Activated naive CD8-positive, alpha-beta T cell treated with anti-CD3 and anti-CD28 coated beads, Interleukin-2, amount 50 U/mL, for 16 hours (primary cell): Measurements from ENCODE around the gene TSPAN18.

ENCODE experiments used
- DNase-seq: peaks from one replicate; pipeline ENCODE4 v3.0.0-alpha.2; 2020; ENCODE audit warnings: low read depth, low spot score

TSPAN18 gene

GRCh38 chr11:44848203-44848962 is 121.6 kb downstream of the TSPAN18 start:
- DNase-seq = no peak

- no peak for DNase-seq
Observed at GRCh38 chr11:44848963-44849350, 122.2 kb downstream of the TSPAN18 start.

GRCh38 chr11:44849424-44849823 is 122.7 kb downstream of the TSPAN18 start:
- DNase-seq = no peak

DNA sequence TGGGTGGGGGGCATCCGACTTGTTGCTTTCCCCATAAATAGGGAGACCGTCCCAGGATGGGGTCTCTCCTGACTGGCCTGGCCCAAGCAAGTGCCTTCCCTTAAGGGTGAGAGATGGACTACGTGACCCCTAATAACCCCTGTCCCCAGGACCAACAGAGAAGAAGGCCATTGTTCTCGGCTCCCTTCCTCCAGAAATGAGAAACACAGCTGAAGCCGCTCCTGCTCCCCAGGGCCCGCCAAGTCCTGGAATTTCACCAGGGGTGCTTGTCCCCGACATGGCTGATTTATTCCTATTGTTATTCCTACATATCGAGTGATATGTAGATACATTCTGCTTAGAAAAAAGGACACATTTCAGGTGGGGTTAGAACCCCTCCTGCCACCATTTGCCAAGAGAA is 123.2 kb downstream of the TSPAN18 start:
- no peak for DNase-seq

- DNase-seq = no peak
Observed at GRCh38 chr11:44851496-44851895, 124.7 kb downstream of the TSPAN18 start.

GRCh38 chr11:44852159-44852747 is 125.5 kb downstream of the TSPAN18 start:
- DNase-seq = no peak

- no peak for DNase-seq
Observed at GRCh38 chr11:44852952-44853351, 126.2 kb downstream of the TSPAN18 start.

- no peak for DNase-seq
Observed at GRCh38 chr11:44853666-44854065, 126.9 kb downstream of the TSPAN18 start.

GRCh38 chr11:44854086-44854485 is 127.3 kb downstream of the TSPAN18 start:
- no peak for DNase-seq

GRCh38 chr11:44854741-44855492 is 128.2 kb downstream of the TSPAN18 start:
- no peak for DNase-seq

DNA sequence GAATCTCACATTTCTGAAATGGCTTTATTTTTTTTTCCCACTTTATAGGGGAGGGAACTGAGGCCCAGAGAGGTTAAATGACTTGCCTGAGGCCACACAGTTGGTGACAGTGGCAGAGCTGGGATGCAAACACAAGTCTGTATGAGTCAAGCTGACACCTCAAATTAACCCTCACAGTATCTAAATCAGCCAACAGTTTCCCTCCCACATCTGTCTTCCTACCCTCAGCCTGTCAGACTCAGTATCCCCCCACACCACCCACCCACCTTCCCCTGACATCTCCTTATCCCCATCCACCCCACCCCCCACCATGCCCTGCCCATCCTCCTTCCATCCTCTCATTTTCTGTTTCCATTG is 128.7 kb downstream of the TSPAN18 start:
- no peak for DNase-seq

- DNase-seq = no peak
Observed at GRCh38 chr11:44857490-44858090, 130.8 kb downstream of the TSPAN18 start.

DNA sequence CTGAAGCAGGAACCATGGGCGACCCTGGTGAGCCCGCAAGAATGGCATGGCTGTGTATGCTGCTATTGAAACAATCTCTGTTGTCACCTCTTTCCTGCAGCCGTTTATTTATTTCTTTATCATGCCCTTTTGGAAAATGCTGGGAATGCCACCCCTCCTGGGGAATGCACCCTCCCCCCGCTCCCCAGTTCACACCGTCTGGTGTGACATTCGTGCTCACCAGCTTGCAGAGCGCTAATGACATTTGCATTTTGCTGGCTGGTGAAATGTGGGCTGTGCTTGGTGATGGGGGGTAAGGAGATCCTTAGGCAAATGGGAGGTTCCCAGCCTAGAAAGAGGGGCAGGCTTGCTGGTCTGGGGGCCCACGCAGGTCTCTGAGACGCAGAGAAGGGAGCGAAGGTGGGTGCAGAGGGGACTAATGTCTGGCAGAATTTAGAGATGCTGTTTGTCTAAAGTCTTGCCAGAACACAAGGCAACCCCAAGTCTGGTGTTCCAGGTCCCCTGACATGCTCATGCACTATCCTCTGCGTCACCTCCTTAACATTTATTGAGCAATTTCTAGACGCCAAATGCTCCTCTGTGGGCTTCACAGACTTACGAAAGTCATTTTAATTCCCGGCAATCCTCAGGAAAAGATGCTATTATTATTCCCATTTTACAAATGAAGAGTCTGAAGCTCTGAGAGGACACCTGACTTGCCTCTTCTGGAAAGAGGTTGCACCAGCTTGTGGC is 132.2 kb downstream of the TSPAN18 start:
- no peak for DNase-seq

DNA sequence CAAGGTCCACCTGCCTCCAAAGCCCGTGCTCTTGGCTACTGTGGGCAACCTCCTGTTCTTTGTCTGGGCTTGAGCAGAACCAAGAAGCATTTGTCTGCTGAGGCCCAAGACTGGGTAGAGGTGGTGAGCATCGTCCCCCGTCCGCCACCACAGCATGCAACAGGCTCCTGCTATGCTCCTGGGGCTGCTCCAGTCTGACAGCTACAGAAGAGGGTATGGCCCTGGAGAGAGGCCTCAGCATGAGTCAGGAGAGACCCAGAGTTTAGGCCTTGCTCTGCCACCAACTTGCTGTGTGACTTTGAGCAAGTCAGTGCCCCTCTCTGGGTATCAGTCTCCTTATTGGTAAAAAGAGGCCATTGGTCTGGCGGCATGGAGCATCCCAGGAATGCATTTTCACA is 132.8 kb downstream of the TSPAN18 start:
- no peak for DNase-seq

GRCh38 chr11:44860346-44860745 is 133.6 kb downstream of the TSPAN18 start:
- DNase-seq = no peak

DNA sequence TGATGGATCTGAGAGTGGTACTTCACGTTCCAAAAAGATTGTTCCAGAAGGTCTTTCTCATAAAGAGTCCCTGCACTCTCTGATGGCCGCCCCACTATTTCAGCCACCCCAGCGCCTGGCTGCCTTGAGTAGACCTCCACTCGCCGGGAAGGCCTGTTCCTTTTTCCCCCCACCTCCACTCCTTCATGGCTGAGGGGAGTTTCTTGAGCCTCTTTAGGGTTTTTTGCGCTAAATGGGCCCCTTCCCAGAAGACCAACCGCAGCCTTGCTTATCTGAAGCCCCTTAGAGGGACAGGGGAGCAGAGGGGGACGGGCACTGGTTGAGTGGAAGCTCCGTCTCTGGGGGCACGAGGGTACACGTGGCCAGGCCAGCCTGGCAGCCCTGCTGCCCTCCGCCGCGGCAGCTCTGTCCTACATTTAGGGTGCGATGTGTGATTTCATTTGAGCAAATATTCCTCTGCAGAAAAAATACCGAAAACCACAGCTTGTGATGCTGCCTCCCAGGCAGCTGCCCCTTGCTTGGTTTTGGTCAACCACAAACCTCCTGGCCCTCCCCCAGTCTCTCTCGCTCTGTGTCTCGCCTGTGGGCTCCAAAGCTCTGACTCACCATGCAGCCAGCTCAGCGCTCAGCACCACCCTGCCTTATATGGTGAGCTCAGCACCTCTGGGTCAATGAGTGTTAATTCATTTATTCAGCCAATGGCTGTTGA is 135.2 kb downstream of the TSPAN18 start:
- DNase-seq = peak; percentile 32

GRCh38 chr11:44862558-44863101 is 135.9 kb downstream of the TSPAN18 start:
- DNase-seq = no peak

DNA sequence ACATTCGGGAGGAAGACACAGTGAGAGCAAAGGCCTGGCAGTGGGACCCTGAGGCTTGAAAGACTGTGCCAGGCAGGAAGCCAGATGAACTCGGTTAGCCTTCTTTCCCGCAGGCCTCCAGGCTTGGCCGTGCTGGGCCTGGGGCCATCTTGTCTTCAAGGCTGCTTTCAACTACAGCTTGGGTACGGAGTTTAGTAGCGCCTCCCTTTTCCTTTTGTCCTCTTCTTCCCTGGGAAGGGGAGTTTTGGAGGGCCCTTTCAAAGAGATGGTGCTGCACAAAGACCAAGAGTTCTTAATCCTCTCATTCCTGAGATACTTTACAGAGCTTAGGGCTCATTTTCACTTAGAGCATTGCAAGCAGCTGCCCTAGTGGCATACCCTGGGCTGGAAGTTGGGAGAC is 136.5 kb downstream of the TSPAN18 start:
- DNase-seq = no peak

GRCh38 chr11:44865866-44866272 is 139.1 kb downstream of the TSPAN18 start:
- DNase-seq = no peak

DNA sequence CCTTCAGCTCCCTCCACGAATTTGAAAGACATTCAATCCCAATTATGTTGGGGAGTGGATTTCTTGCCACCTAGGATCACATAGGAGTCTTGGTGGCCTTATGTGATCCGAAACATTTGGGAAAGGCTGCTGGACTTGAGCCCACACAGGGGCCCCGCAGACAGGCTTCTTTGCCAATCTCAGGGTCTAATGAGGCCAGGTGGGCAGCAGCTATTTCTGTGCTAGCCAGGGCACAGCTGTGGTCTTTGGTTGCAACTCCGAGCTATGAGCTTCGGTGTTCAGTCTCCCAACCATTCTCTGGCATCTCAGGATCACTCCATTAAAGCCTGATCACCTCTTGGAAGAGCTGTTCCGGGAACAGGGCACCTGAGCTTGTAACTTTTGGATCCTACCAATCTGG is 139.5 kb downstream of the TSPAN18 start:
- no peak for DNase-seq

DNA sequence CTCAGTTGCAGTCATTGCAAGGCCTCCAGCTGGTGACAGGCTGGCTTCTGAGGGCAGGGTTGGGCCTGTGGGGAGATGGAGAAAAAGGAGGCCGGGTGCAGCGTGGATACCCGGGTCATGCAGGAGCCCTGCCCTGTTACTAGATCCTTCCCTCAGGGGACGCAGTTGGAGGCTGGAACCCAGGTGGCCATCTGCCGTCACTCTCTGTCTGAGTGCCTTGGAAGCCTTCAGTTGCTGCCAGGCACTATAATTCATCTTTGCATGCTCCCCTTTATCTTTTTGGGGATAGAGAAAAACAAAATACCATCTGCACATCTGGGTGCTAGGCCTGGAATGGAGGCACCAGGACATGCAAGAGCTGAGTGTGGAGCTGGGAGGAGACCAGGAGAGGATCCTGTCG is 141.3 kb downstream of the TSPAN18 start:
- no peak for DNase-seq
